Transverse colon (tissue), 4 donors: ENCODE results near the gene HGFAC. TPM values are rescaled to one million over a fixed set of nuclear protein-coding genes. Genes with fewer than 3 reads are reported as not detected.

Experiments used
- DNase-seq: peaks from one replicate; pipeline ENCODE4 v3.0.0-alpha.2; 2019
- H3K27ac ChIP-seq, 4 donors: fragments of 200-600 bp; sonication (generic); 2 replicates each; pipeline ENCODE4 v1.5.1; 2016 to 2018; ENCODE audit warnings: inconsistent platforms in 4 of 4
- H3K27me3 ChIP-seq: fragments of 200-600 bp; sonication (generic); 2 replicates; pipeline ENCODE4 v1.5.1; 2017; ENCODE audit warnings: inconsistent platforms
- H3K36me3 ChIP-seq, 4 donors: fragments of 200-600 bp; sonication (generic); 2 replicates each; pipeline ENCODE4 v1.5.1; 2017 to 2019; ENCODE audit warnings: inconsistent platforms in 4 of 4
- H3K4me1 ChIP-seq, 4 donors: fragments of 200-600 bp; sonication (generic); 2 replicates each; pipeline ENCODE4 v1.5.1; 2017 to 2020; ENCODE audit warnings: inconsistent platforms in 4 of 4
- H3K4me3 ChIP-seq, 4 donors: fragments of 200-600 bp; sonication (generic); 1 replicate in 1 of 4; 2 replicates in 3 of 4; pipeline versions ENCODE4 v1.5.1 to v1.6.1; 2017 to 2019; ENCODE audit warnings: inconsistent platforms in 4 of 4
- H3K9me3 ChIP-seq, 2 donors: fragments of 200-600 bp; sonication (generic); 2 replicates each; pipeline ENCODE4 v1.5.1; 2017 to 2019; ENCODE audit warnings: inconsistent platforms in 2 of 2
- CTCF ChIP-seq, 5 experiments: fragments of 200-600 bp in 3 of 5; fragments of 450-650 bp in 2 of 5; sonication (generic) in 3 of 5; IDR thresholded peaks; 1 replicate in 2 of 5; 2 replicates in 3 of 5; pipeline ENCODE4 v1.5.1; 2016 to 2017; ENCODE audit warnings: antibody characterized with exemption in 5 of 5, inconsistent platforms in 3 of 5, mild to moderate bottlenecking in 2 of 5, moderate library complexity in 1 of 5
- EP300 ChIP-seq: sonication (generic); formaldehyde crosslinking; IDR thresholded peaks from one replicate; pipeline ENCODE4 v1.6.1; 2017; ENCODE audit warnings: antibody characterized with exemption, low read depth
- POLR2A ChIP-seq: fragments of 450-650 bp; IDR thresholded peaks from one replicate; pipeline ENCODE4 v1.6.1; 2016; ENCODE audit warnings: antibody characterized with exemption, mild to moderate bottlenecking, moderate library complexity
- POLR2AphosphoS5 ChIP-seq, 3 donors: sonication (generic); formaldehyde crosslinking; IDR thresholded peaks; one replicate each; pipeline ENCODE4 v1.6.1; 2016; ENCODE audit warnings: antibody characterized with exemption in 3 of 3
- WGBS, 2 donors: methylation state at CpG; one replicate each; pipeline ENCODE4 v1.1.5; 2018; ENCODE audit warnings: low coverage in 1 of 2; 5-methylcytosine and 5-hydroxymethylcytosine counted together
- in situ Hi-C, 4 donors: fragments of 200-750 bp; cut with MboI; loops; one replicate each; pipeline versions ENCODE4 v1.15.0 to v1.15.1; 2017; ENCODE audit warnings: low sequenced_read_pairs in 3 of 4, low pct_ligation_motif_present in 1 of 4, low pct_unique_long_range_greater_than_20kb in 1 of 4
- intact Hi-C: fragments of 100-400 bp; cut with DNase I; formaldehyde crosslinking; loops from one replicate; pipeline ENCODE4 v1.15.1; 2023; ENCODE audit warnings: low total_unique reads
- total RNA-seq, 4 donors: library from RNA; depleted of rRNA; stranded (reverse); fragments of >200 nt; gene quantifications; one replicate each; pipeline ENCODE4 v1.1.0, GENCODE V29; 2016

HGFAC gene
- total RNA-seq, 4 donors from 2014 or later, result not detected

GRCh38 chr4:3467601-3468031 is 25.8 kb downstream of the HGFAC start:
- no peak overlapping the region for H3K27ac ChIP-seq
- H3K9me3 ChIP-seq, result no peaks in the 10 kb centered on the region
- H3K27me3 ChIP-seq, result peaks cover 56% of the 10 kb centered on the region
- intact Hi-C loops, result no loop called here
- peaks cover 6 to 12% (median 10%) of the 10 kb centered on the region in 4 donors for H3K4me1 ChIP-seq
- TF ChIP-seq CTCF (IDR thresholded peaks at IDR 0.05) (no peak), POLR2AphosphoS5 (IDR thresholded peaks at IDR 0.05) (no peak)
- H3K36me3 ChIP-seq, result no peaks in the 10 kb centered on the region
- 81% methylated on average over 15 of the region's 15 CpGs; no CpG with 5 or more reads in 1 of the 2 donors for WGBS, 2 donors
- DNase-seq, result no peak
- H3K4me3 ChIP-seq, result no peak overlapping the region
- in situ Hi-C loops, result no loop called here

- intact Hi-C loops, result no loop called here
- TF ChIP-seq CTCF (IDR thresholded peaks at IDR 0.05) (no peak), POLR2AphosphoS5 (IDR thresholded peaks at IDR 0.05) (no peak), EP300 (no peak), POLR2A (no peak)
- 87% methylated on average over 10 of the region's 10 CpGs; no CpG with 5 or more reads in 1 of the 2 donors for WGBS, 2 donors
- DNase-seq, result no peak
- Histone ChIP-seq H3K27ac (no peak overlapping the region), H3K4me1 (peaks cover 6 to 7% (median 7%) of the 10 kb centered on the region in 4 donors), H3K27me3 (peaks cover 51% of the 10 kb centered on the region), H3K36me3 (no peaks in the 10 kb centered on the region), H3K9me3 (no peaks in the 10 kb centered on the region), H3K4me3 (no peak overlapping the region)
- in situ Hi-C loops, result no loop called here
These were observed 26.4 kb downstream of the HGFAC start for GRCh38 chr4:3468154-3468553.

- intact Hi-C loops (no loop called here), in situ Hi-C loops (no loop called here)
- Histone ChIP-seq H3K27ac (no peak overlapping the region), H3K9me3 (no peaks in the 10 kb centered on the region), H3K4me1 (peaks cover 0 to under 1% (median under 1%) of the 10 kb centered on the region in 4 donors), H3K27me3 (peaks cover 44% of the 10 kb centered on the region), H3K36me3 (no peaks in the 10 kb centered on the region), H3K4me3 (no peak overlapping the region)
- WGBS, 2 donors, result 93% methylated on average over 11 of the region's 11 CpGs; no CpG with 5 or more reads in 1 of the 2 donors
- no peak for DNase-seq
- no peak for TF ChIP-seq POLR2AphosphoS5 (IDR thresholded peaks at IDR 0.05)
- no peak for TF ChIP-seq POLR2A
- no peak for TF ChIP-seq CTCF (IDR thresholded peaks at IDR 0.05)
- no peak for TF ChIP-seq EP300
These were observed 27.0 kb downstream of the HGFAC start for GRCh38 chr4:3468804-3469203.

GRCh38 chr4:3469386-3470243 is 27.8 kb downstream of the HGFAC start:
- Histone ChIP-seq H3K4me3 (no peak overlapping the region), H3K27me3 (peaks cover 36% of the 10 kb centered on the region), H3K4me1 (no peaks in the 10 kb centered on the region), H3K9me3 (no peaks in the 10 kb centered on the region), H3K36me3 (no peaks in the 10 kb centered on the region), H3K27ac (no peak overlapping the region)
- no peak for DNase-seq
- in situ Hi-C loops, result no loop called here
- 70 to 80% methylated on average over 1 to 23 of the region's 31 CpGs for WGBS, 2 donors
- intact Hi-C loops, result no loop called here
- TF ChIP-seq POLR2AphosphoS5 (IDR thresholded peaks at IDR 0.05) (no peak), EP300 (no peak), POLR2A (no peak), CTCF (IDR thresholded peaks at IDR 0.05) (no peak)
